A549 (cell line): ENCODE measurements around the gene AMPH.

Source experiments
- CBX2 ChIP-seq: fragments of 200-600 bp; sonication (generic); IDR thresholded peaks from 2 replicates; pipeline ENCODE4 v1.6.1; 2016; ENCODE audit warnings: low read depth, mild to moderate bottlenecking, borderline replicate concordance
- CHD2 ChIP-seq: fragments of 150-350 bp; IDR thresholded peaks from 2 replicates; pipeline ENCODE4 v1.6.1; 2014; ENCODE audit warnings: low read length; ENCODE audit not compliant: partially characterized antibody
- CTCF ChIP-seq: fragments of >200 bp; sonication (Bioruptor Twin); formaldehyde crosslinking; IDR thresholded peaks from 3 replicates; pipeline ENCODE4 v1.5.1; 2016
- EP300 ChIP-seq, 2 experiments: fragments of >200 bp; sonication (Bioruptor Twin); formaldehyde crosslinking; IDR thresholded peaks; 2 replicates in 1 of 2; 3 replicates in 1 of 2; pipeline ENCODE4 v1.6.1; 2016 to 2017
- KDM5A ChIP-seq: fragments of 200-600 bp; sonication (generic); IDR thresholded peaks from 2 replicates; pipeline ENCODE4 v1.6.1; 2016; ENCODE audit warnings: antibody characterized with exemption, mild to moderate bottlenecking
- MAFK ChIP-seq: fragments of 450-650 bp; IDR thresholded peaks from 2 replicates; pipeline ENCODE4 v1.6.1; 2014; ENCODE audit not compliant: partially characterized antibody
- NR3C1 ChIP-seq: fragments of >200 bp; sonication (Bioruptor Twin); formaldehyde crosslinking; IDR thresholded peaks from 3 replicates; pipeline ENCODE4 v1.6.1; 2017
- RAD21 ChIP-seq, 2 experiments: fragments of >200 bp in 1 of 2; sonication (Bioruptor Twin) in 1 of 2; formaldehyde crosslinking in 1 of 2; IDR thresholded peaks in 1 of 2; conservative IDR thresholded peaks in 1 of 2; 2 replicates in 1 of 2; 3 replicates in 1 of 2; pipeline ENCODE4 v1.6.1; 2012 to 2018; ENCODE audit warnings: inconsistent platforms in 1 of 2
- ZFP36 ChIP-seq: fragments of 450-650 bp; IDR thresholded peaks from 2 replicates; pipeline ENCODE4 v1.6.1; 2014; ENCODE audit warnings: borderline replicate concordance; ENCODE audit not compliant: partially characterized antibody

GRCh38 chr7:38428041-38428440 is 203.1 kb downstream of the AMPH start:
- no peak for TF ChIP-seq CBX2
- no peak for TF ChIP-seq KDM5A
- no peak for TF ChIP-seq CTCF
- no peak for TF ChIP-seq RAD21 (conservative IDR thresholded peaks at IDR 0.05 in 1 of 2, IDR thresholded peaks at IDR 0.05 in 1 of 2)
- no peak for TF ChIP-seq CHD2
- TF ChIP-seq ZFP36 = no peak
- no peak for TF ChIP-seq NR3C1
- no peak for TF ChIP-seq EP300 (IDR thresholded peaks at IDR 0.05)
- no peak for TF ChIP-seq MAFK
